DND-41 (cell line): ENCODE measurements around the gene MRPS18A.

Experiments
- ATAC-seq: fragments of 200-7000 bp; cut with Tn5 transposase; 3 replicates; pipeline ENCODE4 v1.9.1; 2021; ENCODE audit warnings: low read depth; ENCODE audit not compliant: insufficient read depth
- DNase-seq: peaks from one replicate; pipeline ENCODE4 v3.0.0-alpha.2; 2020
- H2AFZ ChIP-seq: 2 replicates; pipeline ENCODE4 v1.6.0; 2012; ENCODE audit warnings: low read depth, low read length
- H3K27ac ChIP-seq: 2 replicates; pipeline ENCODE4 v1.5.1; 2012; ENCODE audit warnings: low read length, inconsistent platforms
- H3K27me3 ChIP-seq: fragments of 200-600 bp; sonication (generic); 2 replicates; pipeline ENCODE4 v1.6.0; 2012; ENCODE audit warnings: low read length, mild to moderate bottlenecking, inconsistent platforms; ENCODE audit not compliant: insufficient read depth, poor library complexity
- H3K36me3 ChIP-seq: 2 replicates; pipeline ENCODE4 v1.5.1; 2012; ENCODE audit warnings: low read length, inconsistent platforms; ENCODE audit not compliant: insufficient read depth
- H3K4me1 ChIP-seq: 2 replicates; pipeline ENCODE4 v1.5.1; 2012; ENCODE audit warnings: mild to moderate bottlenecking, low read length; ENCODE audit not compliant: insufficient read depth
- H3K4me2 ChIP-seq: 2 replicates; pipeline ENCODE4 v1.6.0; 2012; ENCODE audit warnings: mild to moderate bottlenecking, moderate library complexity, low read length, inconsistent platforms; ENCODE audit not compliant: insufficient read depth
- H3K4me3 ChIP-seq, 2 experiments: fragments of 200-600 bp in 1 of 2; shearing (Covaris generic) in 1 of 2; 2 replicates each; pipeline ENCODE4 v1.5.1; 2012 to 2016; ENCODE audit warnings: inconsistent platforms in 2 of 2, low read length in 2 of 2, mild to moderate bottlenecking in 2 of 2, low read depth in 1 of 2, moderate library complexity in 1 of 2
- H3K79me2 ChIP-seq: 2 replicates; pipeline ENCODE4 v1.6.0; 2012; ENCODE audit warnings: low read length, inconsistent platforms; ENCODE audit not compliant: insufficient read depth
- H3K9ac ChIP-seq: 2 replicates; pipeline ENCODE4 v1.6.0; 2012; ENCODE audit warnings: low read depth, mild to moderate bottlenecking, inconsistent platforms, low read length, moderate library complexity
- H3K9me3 ChIP-seq: 2 replicates; pipeline ENCODE4 v1.5.1; 2012; ENCODE audit warnings: low read length, moderate library complexity, mild to moderate bottlenecking, inconsistent platforms; ENCODE audit not compliant: insufficient read depth, severe bottlenecking
- H4K20me1 ChIP-seq: 2 replicates; pipeline ENCODE4 v1.6.0; 2012; ENCODE audit warnings: low read length; ENCODE audit not compliant: insufficient read depth
- CTCF ChIP-seq: IDR thresholded peaks from 2 replicates; pipeline ENCODE4 v1.5.1; 2012; ENCODE audit warnings: borderline replicate concordance, low read length, moderate library complexity, mild to moderate bottlenecking; ENCODE audit not compliant: poor library complexity, severe bottlenecking; ENCODE audit errors: extremely low read depth
- EZH2 ChIP-seq: IDR thresholded peaks from 3 replicates; pipeline ENCODE4 v1.6.1; 2012; ENCODE audit warnings: borderline replicate concordance, low read depth, mild to moderate bottlenecking, moderate library complexity, low read length, inconsistent platforms; ENCODE audit not compliant: severe bottlenecking

Gene MRPS18A

DNA sequence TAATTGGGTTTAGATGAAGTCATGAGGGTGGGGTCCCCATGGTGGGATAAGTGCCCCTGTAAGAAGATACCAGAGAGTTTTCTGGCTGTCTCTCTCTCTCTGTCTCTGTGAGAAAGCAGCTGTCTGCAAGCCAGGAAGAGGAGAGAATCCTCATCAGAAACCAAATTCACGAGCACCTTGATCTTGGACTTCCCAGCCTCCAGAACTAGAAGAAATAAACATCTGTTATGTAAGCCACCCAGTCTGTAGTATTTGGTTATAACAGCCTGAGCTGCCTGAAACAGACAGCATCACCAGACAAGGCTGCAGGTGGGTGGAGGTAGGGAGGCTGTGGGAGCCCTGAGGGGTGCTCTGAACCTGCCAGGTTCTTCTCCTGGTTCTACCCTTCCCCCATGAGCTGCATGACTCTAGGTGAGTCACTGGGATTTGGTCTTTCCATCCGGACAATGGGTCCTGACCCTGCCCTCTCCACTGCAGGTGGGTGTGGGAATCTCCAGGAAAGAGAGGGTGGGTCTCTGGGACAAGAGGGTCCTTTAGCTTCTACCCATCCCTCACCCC lies 48.1 kb upstream of the MRPS18A start:
- H3K4me3 ChIP-seq, result no peak overlapping the region
- peaks cover 8% of the 10 kb centered on the region for H3K9me3 ChIP-seq
- no peaks in the 10 kb centered on the region for H3K27me3 ChIP-seq
- H3K27ac ChIP-seq, result no peak overlapping the region
- no peaks in the 10 kb centered on the region for H3K4me1 ChIP-seq
- TF ChIP-seq CTCF, result no peak
- no peak for TF ChIP-seq EZH2
- ATAC-seq (no peak), DNase-seq (no peak)
- no peaks in the 10 kb centered on the region for H3K79me2 ChIP-seq
- H4K20me1 ChIP-seq, result no peaks in the 10 kb centered on the region
- no peak overlapping the region for H2AFZ ChIP-seq
- H3K9ac ChIP-seq, result no peak overlapping the region
- no peaks in the 10 kb centered on the region for H3K36me3 ChIP-seq
- no peak overlapping the region for H3K4me2 ChIP-seq

GRCh38 chr6:43734294-43734665 lies 46.7 kb upstream of the MRPS18A start:
- H3K9me3 ChIP-seq, result peaks cover 15% of the 10 kb centered on the region
- TF ChIP-seq EZH2, result no peak
- no peak for TF ChIP-seq CTCF
- no peak overlapping the region for H3K27ac ChIP-seq
- ATAC-seq, result no peak
- no peak overlapping the region for H3K4me3 ChIP-seq
- H3K27me3 ChIP-seq, result no peaks in the 10 kb centered on the region
- H3K36me3 ChIP-seq, result no peaks in the 10 kb centered on the region
- H2AFZ ChIP-seq, result no peak overlapping the region
- H3K4me2 ChIP-seq, result no peak overlapping the region
- no peak overlapping the region for H3K9ac ChIP-seq
- DNase-seq, result no peak
- H4K20me1 ChIP-seq, result no peaks in the 10 kb centered on the region
- H3K4me1 ChIP-seq, result no peaks in the 10 kb centered on the region
- no peaks in the 10 kb centered on the region for H3K79me2 ChIP-seq

GRCh38 chr6:43733471-43734293 lies 46.1 kb upstream of the MRPS18A start:
- H3K36me3 ChIP-seq, result no peaks in the 10 kb centered on the region
- ATAC-seq (no peak), DNase-seq (no peak)
- no peaks in the 10 kb centered on the region for H3K27me3 ChIP-seq
- no peak overlapping the region for H3K9ac ChIP-seq
- no peak overlapping the region for H3K27ac ChIP-seq
- no peaks in the 10 kb centered on the region for H4K20me1 ChIP-seq
- no peaks in the 10 kb centered on the region for H3K4me1 ChIP-seq
- no peak overlapping the region for H3K4me2 ChIP-seq
- no peaks in the 10 kb centered on the region for H3K79me2 ChIP-seq
- peaks cover 15% of the 10 kb centered on the region for H3K9me3 ChIP-seq
- H3K4me3 ChIP-seq, result no peak overlapping the region
- no peak overlapping the region for H2AFZ ChIP-seq
- no peak for TF ChIP-seq EZH2
- no peak for TF ChIP-seq CTCF
